ENCODE results near the gene HOMER3.

HOMER3 gene

GRCh38 chr19:18982669-18983068 lies 41.7 kb upstream of the HOMER3 start:
- no peak for DNase-seq (ENCODE audit: low read depth)
- no peak overlapping the region for H3K4me3 ChIP-seq (ENCODE audit: control insufficient read depth, low read depth, low read length)
- TF ChIP-seq CTCF (IDR thresholded peaks at IDR 0.05; ENCODE audit: control insufficient read depth, insufficient read depth, low read depth, low read length, missing control alignments) = no peak

GRCh38 chr19:18980432-18981020 lies 39.5 kb upstream of the HOMER3 start:
- TF ChIP-seq CTCF (IDR thresholded peaks at IDR 0.05; ENCODE audit: control insufficient read depth, insufficient read depth, low read depth, low read length, missing control alignments) = no peak
- H3K4me3 ChIP-seq (ENCODE audit: control insufficient read depth, low read depth, low read length) = no peak overlapping the region
- no peak for DNase-seq (ENCODE audit: low read depth)

- DNase-seq (ENCODE audit: low read depth) = no peak
- no peak overlapping the region for H3K4me3 ChIP-seq (ENCODE audit: control insufficient read depth, low read depth, low read length)
- no peak for TF ChIP-seq CTCF (IDR thresholded peaks at IDR 0.05; ENCODE audit: control insufficient read depth, insufficient read depth, low read depth, low read length, missing control alignments)
Measured at GRCh38 chr19:18978616-18979015, 37.6 kb upstream of the HOMER3 start.

GRCh38 chr19:18975869-18976268 lies 34.9 kb upstream of the HOMER3 start:
- no peak overlapping the region for H3K4me3 ChIP-seq (ENCODE audit: control insufficient read depth, low read depth, low read length)
- TF ChIP-seq CTCF (IDR thresholded peaks at IDR 0.05; ENCODE audit: control insufficient read depth, insufficient read depth, low read depth, low read length, missing control alignments) = no peak
- DNase-seq (ENCODE audit: low read depth) = no peak

- no peak for DNase-seq (ENCODE audit: low read depth)
- TF ChIP-seq CTCF (IDR thresholded peaks at IDR 0.05; ENCODE audit: control insufficient read depth, insufficient read depth, low read depth, low read length, missing control alignments) = no peak
- H3K4me3 ChIP-seq (ENCODE audit: control insufficient read depth, low read depth, low read length) = no peak overlapping the region
Measured at GRCh38 chr19:18975011-18975410, 34.0 kb upstream of the HOMER3 start.

- DNase-seq (ENCODE audit: low read depth) = no peak
- no peak overlapping the region for H3K4me3 ChIP-seq (ENCODE audit: control insufficient read depth, low read depth, low read length)
- no peak for TF ChIP-seq CTCF (IDR thresholded peaks at IDR 0.05; ENCODE audit: control insufficient read depth, insufficient read depth, low read depth, low read length, missing control alignments)
Measured at GRCh38 chr19:18972851-18973250, 31.8 kb upstream of the HOMER3 start.

Data from AG09309 (cell line).